Naive B cell (primary cell): ENCODE measurements around the gene MZB1. TPM values are rescaled to one million over a fixed set of nuclear protein-coding genes. Genes with fewer than 3 reads are reported as not detected.

Experiments used
- ATAC-seq, 2 donors: fragments of 150-1000 bp; cut with Tn5 transposase; 2 replicates each; pipeline ENCODE4 v1.10.0; 2021; ENCODE audit warnings: low read depth in 2 of 2, mild to moderate bottlenecking in 2 of 2, moderate library complexity in 2 of 2
- DNase-seq: peaks from one replicate; pipeline ENCODE4 v3.0.0; 2022
- H3K27ac Mint-ChIP-seq, 6 donors: one replicate each; pipeline ENCODE4 v1.8.0; 2020 to 2022; ENCODE audit warnings: mild to moderate bottlenecking in 6 of 6, mixed read lengths in 6 of 6, moderate library complexity in 5 of 6, inconsistent platforms in 2 of 6
- H3K27me3 Mint-ChIP-seq, 3 donors: one replicate each; pipeline ENCODE4 v1.8.0; 2021 to 2022; ENCODE audit warnings: mixed read lengths in 3 of 3, mild to moderate bottlenecking in 1 of 3
- H3K36me3 Mint-ChIP-seq, 2 donors: one replicate each; pipeline ENCODE4 v1.8.0; 2020 to 2022; ENCODE audit warnings: mixed read lengths in 2 of 2, inconsistent platforms in 1 of 2, mild to moderate bottlenecking in 1 of 2
- H3K4me1 Mint-ChIP-seq, 3 donors: one replicate each; pipeline ENCODE4 v1.8.0; 2020 to 2022; ENCODE audit warnings: mixed read lengths in 3 of 3, inconsistent platforms in 1 of 3, mild to moderate bottlenecking in 1 of 3, moderate library complexity in 1 of 3
- H3K4me3 Mint-ChIP-seq, 8 donors: one replicate each; pipeline ENCODE4 v1.8.0; 2020 to 2022; ENCODE audit warnings: mild to moderate bottlenecking in 8 of 8, mixed read lengths in 8 of 8, moderate library complexity in 8 of 8, inconsistent platforms in 2 of 8
- H3K9me3 Mint-ChIP-seq, 7 donors: one replicate each; pipeline ENCODE4 v1.8.0; 2020 to 2022; ENCODE audit warnings: mixed read lengths in 7 of 7, mild to moderate bottlenecking in 5 of 7, inconsistent platforms in 2 of 7, moderate library complexity in 1 of 7
- polyA plus RNA-seq, 6 donors: library from polyadenylated mRNA; unstranded; fragments of 300-500 nt; fragmentation: Illumina TruSeq; gene quantifications; one replicate each; pipeline ENCODE4 v1.2.3, GENCODE V29; 2021; ENCODE audit warnings: low read depth in 6 of 6

The MZB1 gene
- polyA plus RNA-seq, 6 donors from 2014 or later: 49.7 to 105 (median 88.1) TPM

- peak; percentile 86 to 87 for ATAC-seq
These were observed 47.9 kb downstream of the MZB1 start, which contains the start of gene PAIP2 for GRCh38 chr5:139341689-139342422. PAIP2 (plus strand) TSS chr5:139341854; CDS start chr5:139363785, 21,931 bp downstream.

GRCh38 chr5:139341187-139341688 lies 48.5 kb downstream of the MZB1 start:
- no peaks in the 10 kb centered on the region for H3K9me3 Mint-ChIP-seq
- H3K27ac Mint-ChIP-seq: peak overlapping the region; percentile 98 to 99 (median 99)
- ATAC-seq (peak in 1 of 2 donors; percentile 11), DNase-seq (no peak)
- peaks cover 35 to 55% (median 55%) of the 10 kb centered on the region in 3 donors for H3K4me1 Mint-ChIP-seq
- H3K36me3 Mint-ChIP-seq: peaks cover 7% of the 10 kb centered on the region in 2 donors
- H3K4me3 Mint-ChIP-seq: peak overlapping the region; percentile 94 to 99 (median 98)
- no peaks in the 10 kb centered on the region for H3K27me3 Mint-ChIP-seq

More at GRCh38 chr5:139341689-139342422, 47.9 kb downstream of the MZB1 start, which contains the start of gene PAIP2:
- peaks cover 7% of the 10 kb centered on the region in 2 donors for H3K36me3 Mint-ChIP-seq
- no peaks in the 10 kb centered on the region for H3K9me3 Mint-ChIP-seq
- peaks cover 37 to 56% (median 53%) of the 10 kb centered on the region in 3 donors for H3K4me1 Mint-ChIP-seq
- H3K4me3 Mint-ChIP-seq: peak within 1 kb of the TSS; percentile 94 to 99 (median 98)
- DNase-seq: peak; percentile 97
- H3K27me3 Mint-ChIP-seq: no peaks in the 10 kb centered on the region
- H3K27ac Mint-ChIP-seq: peak within 1 kb of the TSS; percentile 98 to 99 (median 99)

- no peak overlapping the region for H3K27ac Mint-ChIP-seq
- no peaks in the 10 kb centered on the region for H3K9me3 Mint-ChIP-seq
- peak overlapping the region in 4 of 8 donors; percentile 2 to 96 (median 14) for H3K4me3 Mint-ChIP-seq
- H3K4me1 Mint-ChIP-seq: peaks cover 31 to 46% (median 46%) of the 10 kb centered on the region in 3 donors
- H3K36me3 Mint-ChIP-seq: peaks cover 0 to 7% of the 10 kb centered on the region in 2 donors
- ATAC-seq (no peak), DNase-seq (no peak)
- H3K27me3 Mint-ChIP-seq: no peaks in the 10 kb centered on the region
These were observed 49.7 kb downstream of the MZB1 start for GRCh38 chr5:139340051-139340450.

Other genes with a start within 250 kb of the MZB1 start
- 10 to 100 TPM in 5 of 6 donors, 1 to 10 TPM in 1; 9.1 to 18.7 (median 13.6) TPM for gene SIL1, start 191.5 kb downstream of the MZB1 start, polyA plus RNA-seq
- gene MATR3, start 96.2 kb downstream of the MZB1 start, polyA plus RNA-seq: 100 to 1,000 TPM; 370 to 439 (median 392) TPM
- gene PAIP2, start 48.1 kb downstream of the MZB1 start, polyA plus RNA-seq: 100 to 1,000 TPM; 348 to 544 (median 403) TPM
- under 1 TPM in 3 of 6 donors, not detected in 3; 0.13 to 0.57 (median 0.49) TPM for gene SLC23A1, start 6.6 kb downstream of the MZB1 start, polyA plus RNA-seq
- gene PROB1, start 5.2 kb upstream of the MZB1 start, polyA plus RNA-seq: 1 to 10 TPM in 3 of 6 donors, under 1 TPM in 3; 0.67 to 2.5 (median 1.1) TPM
- gene SPATA24, start 14.2 kb upstream of the MZB1 start, polyA plus RNA-seq: 10 to 100 TPM in 1 of 6 donors, 1 to 10 TPM in 5; 3.3 to 10.5 (median 5.5) TPM
- 10 to 100 TPM in 1 of 6 donors, 1 to 10 TPM in 4, not detected in 1; 4.3 to 10.0 (median 4.8) TPM for gene DNAJC18, start 49.6 kb upstream of the MZB1 start, polyA plus RNA-seq
- gene ECSCR, start 72.8 kb upstream of the MZB1 start, polyA plus RNA-seq: not detected
- not detected for gene SMIM33, start 81.1 kb upstream of the MZB1 start, polyA plus RNA-seq
- 1 to 10 TPM in 2 of 6 donors, under 1 TPM in 4; 0.32 to 3.1 (median 0.81) TPM for gene STING1, start 92.8 kb upstream of the MZB1 start, polyA plus RNA-seq
- 100 to 1,000 TPM; 374 to 562 (median 427) TPM for gene UBE2D2, start 171.4 kb upstream of the MZB1 start, polyA plus RNA-seq